Activated B cell treated with CpG ODN at 0.5 μM for 24 hours (primary cell): Measurements from ENCODE around the gene CYB561A3. TPM values are rescaled to one million over a fixed set of nuclear protein-coding genes. Genes with fewer than 3 reads are reported as not detected.

Source experiments
- ATAC-seq: fragments of 200-7000 bp; cut with Tn5 transposase; one replicate; pipeline ENCODE4 v1.10.0; 2021; ENCODE audit warnings: low read depth, mild to moderate bottlenecking, moderate library complexity
- CTCF ChIA-PET: fragments of 350-600 bp; sonication (Branson Sonifier 250); formaldehyde crosslinking; loops from one replicate; lab custom pipeline; 2021; ENCODE audit warnings: antibody characterized with exemption; lab: Charles Lee
- POLR2A ChIA-PET: fragments of 350-600 bp; sonication (Branson Sonifier 250); formaldehyde crosslinking; loops from one replicate; lab custom pipeline; 2021; ENCODE audit warnings: antibody characterized with exemption; lab: Charles Lee
- DNase-seq: peaks from one replicate; pipeline ENCODE4 v3.0.0; 2022
- H3K27ac Mint-ChIP-seq: one replicate; pipeline ENCODE4 v1.8.0; 2020; ENCODE audit warnings: mixed read lengths
- H3K27me3 Mint-ChIP-seq: one replicate; pipeline ENCODE4 v1.8.0; 2021; ENCODE audit warnings: mixed read lengths
- H3K36me3 Mint-ChIP-seq: one replicate; pipeline ENCODE4 v1.8.0; 2021; ENCODE audit warnings: low read depth, mixed read lengths
- H3K4me1 Mint-ChIP-seq: one replicate; pipeline ENCODE4 v1.8.0; 2021; ENCODE audit warnings: mixed read lengths
- H3K4me3 Mint-ChIP-seq: one replicate; pipeline ENCODE4 v1.8.0; 2020; ENCODE audit warnings: mild to moderate bottlenecking, mixed read lengths
- H3K9me3 Mint-ChIP-seq: one replicate; pipeline ENCODE4 v1.8.0; 2020; ENCODE audit warnings: mixed read lengths
- intact Hi-C: fragments of 100-400 bp; cut with micrococcal nuclease; formaldehyde crosslinking; loops from one replicate; pipeline ENCODE4 v1.15.1; 2024
- total RNA-seq: library from RNA; stranded (reverse); gene quantifications from 2 replicates; pipeline ENCODE4 v1.2.3, GENCODE V29; 2022
- TF ChIP-seq, protein P1 (sequence below): fragments of 200-600 bp; IDR thresholded peaks from one replicate; pipeline ENCODE4 v1.8.0; 2022; ENCODE audit warnings: antibody characterized with exemption, mild to moderate bottlenecking

Gene CYB561A3
- total RNA-seq, 1 donor from 2014 or later: 433 TPM

- ChIA-PET POLR2A (interaction anchor here (0.9 to 1.8 kb wide), 4 partner anchors 13 to 36 kb away, joined by 3 to 5 read pairs (median 4); partner anchors contain the start of genes DDB1 and TKFC), CTCF (interaction anchor here (1.4 to 3.2 kb wide), 5 partner anchors 7 to 33 kb away, joined by 3 to 19 read pairs (median 9); partner anchors contain the start of genes TMEM138 and TMEM216)
- H3K4me3 Mint-ChIP-seq: no peak overlapping the region
- H3K9me3 Mint-ChIP-seq: no peaks in the 10 kb centered on the region
- TF ChIP-seq, protein P1, sequence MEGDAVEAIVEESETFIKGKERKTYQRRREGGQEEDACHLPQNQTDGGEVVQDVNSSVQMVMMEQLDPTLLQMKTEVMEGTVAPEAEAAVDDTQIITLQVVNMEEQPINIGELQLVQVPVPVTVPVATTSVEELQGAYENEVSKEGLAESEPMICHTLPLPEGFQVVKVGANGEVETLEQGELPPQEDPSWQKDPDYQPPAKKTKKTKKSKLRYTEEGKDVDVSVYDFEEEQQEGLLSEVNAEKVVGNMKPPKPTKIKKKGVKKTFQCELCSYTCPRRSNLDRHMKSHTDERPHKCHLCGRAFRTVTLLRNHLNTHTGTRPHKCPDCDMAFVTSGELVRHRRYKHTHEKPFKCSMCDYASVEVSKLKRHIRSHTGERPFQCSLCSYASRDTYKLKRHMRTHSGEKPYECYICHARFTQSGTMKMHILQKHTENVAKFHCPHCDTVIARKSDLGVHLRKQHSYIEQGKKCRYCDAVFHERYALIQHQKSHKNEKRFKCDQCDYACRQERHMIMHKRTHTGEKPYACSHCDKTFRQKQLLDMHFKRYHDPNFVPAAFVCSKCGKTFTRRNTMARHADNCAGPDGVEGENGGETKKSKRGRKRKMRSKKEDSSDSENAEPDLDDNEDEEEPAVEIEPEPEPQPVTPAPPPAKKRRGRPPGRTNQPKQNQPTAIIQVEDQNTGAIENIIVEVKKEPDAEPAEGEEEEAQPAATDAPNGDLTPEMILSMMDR: no peak
- H3K4me1 Mint-ChIP-seq: peaks cover 3% of the 10 kb centered on the region
- H3K36me3 Mint-ChIP-seq: peaks cover 61% of the 10 kb centered on the region
- no peak overlapping the region for H3K27ac Mint-ChIP-seq
- ATAC-seq (no peak), DNase-seq (no peak)
- intact Hi-C loops: no loop called here
- no peaks in the 10 kb centered on the region for H3K27me3 Mint-ChIP-seq
Observed at GRCh38 chr11:61369372-61370348, 8.0 kb upstream of the CYB561A3 start.

DNA sequence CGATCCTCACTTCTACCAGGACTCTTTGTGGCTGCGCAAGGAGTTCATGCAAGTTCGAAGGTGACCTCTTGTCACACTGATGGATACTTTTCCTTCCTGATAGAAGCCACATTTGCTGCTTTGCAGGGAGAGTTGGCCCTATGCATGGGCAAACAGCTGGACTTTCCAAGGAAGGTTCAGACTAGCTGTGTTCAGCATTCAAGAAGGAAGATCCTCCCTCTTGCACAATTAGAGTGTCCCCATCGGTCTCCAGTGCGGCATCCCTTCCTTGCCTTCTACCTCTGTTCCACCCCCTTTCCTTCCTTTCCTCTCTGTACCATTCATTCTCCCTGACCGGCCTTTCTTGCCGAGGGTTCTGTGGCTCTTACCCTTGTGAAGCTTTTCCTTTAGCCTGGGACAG is 7.0 kb upstream of the CYB561A3 start:
- ATAC-seq: no peak
- no peak overlapping the region for H3K27ac Mint-ChIP-seq
- H3K9me3 Mint-ChIP-seq: no peaks in the 10 kb centered on the region
- no peak for DNase-seq
- peaks cover 7% of the 10 kb centered on the region for H3K4me1 Mint-ChIP-seq
- intact Hi-C loops: no loop called here
- H3K4me3 Mint-ChIP-seq: no peak overlapping the region
- H3K36me3 Mint-ChIP-seq: peaks cover 71% of the 10 kb centered on the region
- no peaks in the 10 kb centered on the region for H3K27me3 Mint-ChIP-seq
- TF ChIP-seq, protein P1: no peak
- POLR2A ChIA-PET: interaction anchor here (0.9 to 1.8 kb wide), 4 partner anchors 12 to 35 kb away, joined by 3 to 5 read pairs (median 4); partner anchors contain the start of genes DDB1 and TKFC
- CTCF ChIA-PET: interaction anchor here (1.4 to 3.2 kb wide), 3 partner anchors 16 to 32 kb away, joined by 3 to 19 read pairs (median 11); partner anchors contain the start of gene TMEM216

GRCh38 chr11:61367406-61367805 is 5.7 kb upstream of the CYB561A3 start:
- ChIA-PET CTCF (interaction anchor here (1.0 to 3.1 kb wide), 2 partner anchors 17 to 31 kb away, joined by 3 to 17 read pairs; no protein-coding TSS in a partner anchor), POLR2A (interaction anchor here (2.0 kb wide), 1 partner anchor 10 kb away, joined by 11 read pairs; no protein-coding TSS in a partner anchor)
- Mint-ChIP-seq H3K4me1 (peaks cover 19% of the 10 kb centered on the region), H3K27me3 (no peaks in the 10 kb centered on the region), H3K27ac (no peak overlapping the region), H3K9me3 (no peaks in the 10 kb centered on the region), H3K4me3 (no peak overlapping the region), H3K36me3 (peaks cover 78% of the 10 kb centered on the region)
- TF ChIP-seq, protein P1: no peak
- DNase-seq (no peak), ATAC-seq (no peak)
- intact Hi-C loops: no loop called here

GRCh38 chr11:61364012-61364675 is 2.5 kb upstream of the CYB561A3 start:
- Mint-ChIP-seq H3K4me1 (peaks cover 36% of the 10 kb centered on the region), H3K9me3 (no peaks in the 10 kb centered on the region), H3K4me3 (peak overlapping the region; percentile 100), H3K27ac (no peak overlapping the region), H3K36me3 (peaks cover 83% of the 10 kb centered on the region), H3K27me3 (no peaks in the 10 kb centered on the region)
- DNase-seq (no peak), ATAC-seq (no peak)
- ChIA-PET POLR2A (interaction anchor here (1.4 to 8.7 kb wide), 7 partner anchors 8 to 65 kb away, joined by 6 to 224 read pairs (median 50); partner anchors contain the start of genes CPSF7, DDB1, SDHAF2 and TKFC), CTCF (interaction anchor here (4.1 to 9.0 kb wide), 2 partner anchors 20 to 28 kb away, joined by 52 to 126 read pairs; partner anchors contain the start of genes DDB1 and TKFC)
- TF ChIP-seq, protein P1: no peak
- intact Hi-C loops: no loop called here
